H1 (cell line): Measurements from ENCODE around the gene KLF18. TPM values are rescaled to one million over a fixed set of nuclear protein-coding genes. Genes with fewer than 3 reads are reported as not detected.

ENCODE experiments used
- CTCF ChIA-PET: fragments of 300-600 bp; sonication (Branson Sonifier 250); formaldehyde crosslinking; loops from one replicate; lab custom pipeline; 2021; ENCODE audit not compliant: partially characterized antibody; lab: Charles Lee
- POLR2A ChIA-PET: fragments of 300-600 bp; sonication (Branson Sonifier 250); formaldehyde crosslinking; loops from one replicate; lab custom pipeline; 2021; ENCODE audit warnings: inconsistent platforms; ENCODE audit not compliant: partially characterized antibody; lab: Charles Lee
- DNase-seq, 2 experiments: peaks; one replicate each; pipeline versions ENCODE4 v3.0.0 to v3.0.0-alpha.2; 2010 to 2022; ENCODE audit warnings: low spot score in 2 of 2, low read depth in 1 of 2, mixed read lengths in 1 of 2
- FAIRE-seq: peaks from 2 replicates; lab custom pipeline; 2011; peaks lifted over from hg19 to GRCh38; lab: Jason Lieb, UNC
- H2AFZ ChIP-seq: 2 replicates; pipeline ENCODE4 v1.8.1; 2012; ENCODE audit warnings: low read length, inconsistent platforms
- H2AK5ac ChIP-seq: 2 replicates; pipeline ENCODE4 v1.6.1; 2013; ENCODE audit warnings: low read depth, low read length
- H2BK120ac ChIP-seq: replicated peaks from 2 replicates; pipeline ENCODE3; 2013; ENCODE audit warnings: low read depth, low read length, inconsistent platforms
- H2BK12ac ChIP-seq: 2 replicates; pipeline ENCODE4 v1.6.1; 2013; ENCODE audit warnings: low read depth, low read length
- H2BK15ac ChIP-seq: 2 replicates; pipeline ENCODE4 v1.6.1; 2013; ENCODE audit warnings: low read length
- H2BK20ac ChIP-seq: 2 replicates; pipeline ENCODE4 v1.6.1; 2013; ENCODE audit warnings: low read length
- H2BK5ac ChIP-seq: 2 replicates; pipeline ENCODE4 v1.6.1; 2013; ENCODE audit warnings: low read depth, low read length
- H3K14ac ChIP-seq: 2 replicates; pipeline ENCODE4 v1.6.1; 2013; ENCODE audit warnings: inconsistent platforms; ENCODE audit not compliant: insufficient read length
- H3K18ac ChIP-seq: 2 replicates; pipeline ENCODE4 v1.6.1; 2013; ENCODE audit warnings: low read length; ENCODE audit errors: extremely low read depth
- H3K23ac ChIP-seq: 2 replicates; pipeline ENCODE4 v1.6.1; 2013; ENCODE audit warnings: inconsistent platforms; ENCODE audit not compliant: insufficient read length
- H3K23me2 ChIP-seq: 2 replicates; pipeline ENCODE4 v1.6.1; 2013; ENCODE audit warnings: low read depth, low read length
- H3K27ac ChIP-seq: 2 replicates; pipeline ENCODE4 v1.6.1; 2011; ENCODE audit warnings: low read depth, low read length, inconsistent platforms
- H3K27me3 ChIP-seq, 4 experiments: replicated peaks in 1 of 4; 1 replicate in 1 of 4; 2 replicates in 3 of 4; pipeline versions ENCODE4 v1.6.1 to v1.8.1; 2011 to 2013; ENCODE audit warnings: low read length in 3 of 4, mild to moderate bottlenecking in 3 of 4, inconsistent platforms in 2 of 4, mixed read lengths in 2 of 4, moderate library complexity in 1 of 4; ENCODE audit not compliant: control insufficient read depth in 3 of 4, insufficient read depth in 3 of 4; ENCODE audit errors: extremely low read depth in 1 of 4
- H3K36me3 ChIP-seq, 4 experiments: 2 replicates each; pipeline versions ENCODE4 v1.6.1 to v1.8.1; 2011 to 2013; ENCODE audit warnings: mild to moderate bottlenecking in 4 of 4, low read length in 3 of 4, moderate library complexity in 2 of 4, control low read depth in 1 of 4, inconsistent platforms in 1 of 4; ENCODE audit not compliant: insufficient read depth in 4 of 4, control insufficient read depth in 2 of 4
- H3K4ac ChIP-seq: replicated peaks from 2 replicates; pipeline ENCODE3; 2013; ENCODE audit warnings: low read length, low read depth, mixed read lengths, inconsistent platforms; ENCODE audit not compliant: insufficient read length
- H3K4me1 ChIP-seq, 4 experiments: replicated peaks in 1 of 4; 1 replicate in 1 of 4; 2 replicates in 3 of 4; pipeline versions ENCODE4 v1.6.1 to v1.8.1; 2011 to 2013; ENCODE audit warnings: low read length in 3 of 4, inconsistent platforms in 2 of 4, mixed read lengths in 1 of 4; ENCODE audit not compliant: insufficient read depth in 4 of 4, control insufficient read depth in 3 of 4
- H3K4me2 ChIP-seq, 2 experiments: 2 replicates each; pipeline versions ENCODE4 v1.6.1 to v1.8.1; 2011 to 2013; ENCODE audit warnings: low read depth in 2 of 2, low read length in 2 of 2, control low read depth in 1 of 2, inconsistent platforms in 1 of 2, mild to moderate bottlenecking in 1 of 2; ENCODE audit not compliant: insufficient read depth in 1 of 2
- H3K4me3 ChIP-seq, 4 experiments: fragments of 200-600, 300-600 bp in 1 of 4; sonication (generic), shearing (Covaris generic), sonication (Bioruptor Twin) in 1 of 4; 2 replicates each; pipeline versions ENCODE4 v1.5.1 to v1.8.1; 2011 to 2016; ENCODE audit warnings: low read length in 4 of 4, low read depth in 3 of 4, control low read depth in 2 of 4, inconsistent platforms in 2 of 4, mild to moderate bottlenecking in 2 of 4, mixed read lengths in 1 of 4, moderate library complexity in 1 of 4; ENCODE audit not compliant: insufficient read depth in 2 of 4; ENCODE audit errors: extremely low read depth in 1 of 4
- H3K56ac ChIP-seq: replicated peaks from 2 replicates; pipeline ENCODE3; 2013; ENCODE audit warnings: low read depth, mild to moderate bottlenecking, mixed read lengths, low read length, inconsistent platforms; ENCODE audit not compliant: insufficient read length
- H3K79me1 ChIP-seq: 2 replicates; pipeline ENCODE4 v1.6.1; 2013; ENCODE audit warnings: low read depth, low read length, control low read depth
- H3K79me2 ChIP-seq, 2 experiments: 2 replicates each; pipeline versions ENCODE4 v1.6.1 to v1.8.1; 2012 to 2013; ENCODE audit warnings: low read length in 2 of 2, mild to moderate bottlenecking in 2 of 2, inconsistent platforms in 1 of 2; ENCODE audit not compliant: insufficient read depth in 2 of 2, control insufficient read depth in 1 of 2
- H3K9ac ChIP-seq, 4 experiments: replicated peaks in 1 of 4; 1 replicate in 1 of 4; 2 replicates in 3 of 4; pipeline versions ENCODE4 v1.6.1 to v1.8.1; 2011 to 2013; ENCODE audit warnings: low read depth in 3 of 4, low read length in 3 of 4, control low read depth in 2 of 4, mild to moderate bottlenecking in 2 of 4, moderate library complexity in 2 of 4, inconsistent platforms in 1 of 4; ENCODE audit errors: extremely low read depth in 1 of 4
- H3K9me3 ChIP-seq, 2 experiments: 2 replicates each; pipeline versions ENCODE4 v1.6.1 to v1.8.1; 2012 to 2013; ENCODE audit warnings: mild to moderate bottlenecking in 2 of 2, moderate library complexity in 2 of 2, control low read depth in 1 of 2, inconsistent platforms in 1 of 2, low read depth in 1 of 2, low read length in 1 of 2, mixed read lengths in 1 of 2; ENCODE audit not compliant: insufficient read depth in 2 of 2
- H4K20me1 ChIP-seq, 2 experiments: replicated peaks in 1 of 2; 2 replicates each; pipeline versions ENCODE3 to v1.8.1; 2011 to 2013; ENCODE audit warnings: inconsistent platforms in 2 of 2, low read length in 2 of 2, mild to moderate bottlenecking in 1 of 2; ENCODE audit not compliant: insufficient read depth in 2 of 2, control insufficient read depth in 1 of 2
- H4K5ac ChIP-seq: 2 replicates; pipeline ENCODE4 v1.6.1; 2013; ENCODE audit warnings: low read length, low read depth, mixed read lengths, inconsistent platforms; ENCODE audit not compliant: insufficient read length
- H4K8ac ChIP-seq: 2 replicates; pipeline ENCODE4 v1.8.0; 2013; ENCODE audit warnings: mild to moderate bottlenecking, moderate library complexity, low read length, inconsistent platforms; ENCODE audit not compliant: insufficient read depth; ENCODE audit errors: extremely low read depth
- H4K91ac ChIP-seq: replicated peaks from 2 replicates; pipeline ENCODE3; 2013; ENCODE audit warnings: low read length, mixed read lengths, inconsistent platforms; ENCODE audit not compliant: insufficient read length
- BACH1 ChIP-seq: IDR thresholded peaks from 2 replicates; pipeline ENCODE4 v1.6.1; 2012; ENCODE audit warnings: low read length, improper control_type of control experiment
- CREB1 ChIP-seq: IDR thresholded peaks from 2 replicates; pipeline ENCODE4 v1.6.1; 2012; ENCODE audit warnings: inconsistent platforms
- POU5F1 ChIP-seq: IDR thresholded peaks from 2 replicates; pipeline ENCODE4 v1.6.1; 2011; ENCODE audit warnings: low read depth, mild to moderate bottlenecking, low read length, moderate library complexity
- RBBP5 ChIP-seq: IDR thresholded peaks from 2 replicates; pipeline ENCODE4 v1.7.1; 2012; ENCODE audit warnings: low read depth, mild to moderate bottlenecking, inconsistent platforms, low read length, moderate library complexity, borderline replicate concordance
- RXRA ChIP-seq: IDR thresholded peaks from 2 replicates; pipeline ENCODE4 v1.6.1; 2011; ENCODE audit warnings: low read depth, mild to moderate bottlenecking, low read length, moderate library complexity; ENCODE audit not compliant: insufficient read depth
- SAP30 ChIP-seq: fragments of 300-600 bp; sonication (generic); IDR thresholded peaks from 2 replicates; pipeline ENCODE4 v1.7.1; 2012; ENCODE audit warnings: low read length, moderate library complexity, mild to moderate bottlenecking, inconsistent platforms; ENCODE audit not compliant: insufficient read depth, insufficient replicate concordance
- SRF ChIP-seq: IDR thresholded peaks from 2 replicates; pipeline ENCODE4 v1.6.1; 2011; ENCODE audit warnings: mild to moderate bottlenecking, low read depth, low read length, moderate library complexity
- WGBS, 2 experiments: shearing (Covaris generic) in 1 of 2; methylation state at CpG; one replicate each; pipeline versions ENCODE4 v1.1.6 to v1.1.7; 2013 to 2015; ENCODE audit warnings: low lambda C conversion rate in 2 of 2, mixed read lengths in 2 of 2, inconsistent platforms in 1 of 2, low coverage in 1 of 2, missing lambda C conversion rate in 1 of 2; ENCODE audit not compliant: insufficient replicate concordance in 2 of 2, insufficient coverage in 1 of 2, insufficient read length in 1 of 2; ENCODE audit errors: extremely low coverage in 1 of 2, missing lambda C conversion rate in 1 of 2; 5-methylcytosine and 5-hydroxymethylcytosine counted together
- polyA plus RNA-seq, 7 experiments: library from polyadenylated mRNA; depleted of rRNA in 3 of 7; stranded (reverse) in 5 of 7; unstranded in 2 of 7; fragments of >200 nt in 5 of 7; fragments of 200-250 nt in 2 of 7; gene quantifications; 1 replicate in 5 of 7; 2 replicates in 1 of 7; 4 replicates in 1 of 7; pipeline versions ENCODE4 v1.2.1 to v1.2.3, GENCODE V29; 2011 to 2013; ENCODE audit warnings: missing spikeins in 2 of 7, mixed read lengths in 2 of 7
- total RNA-seq: library from RNA; stranded (reverse); fragmentation: NEBNext Ultra II Directional; extraction: Animal tissue kit (Norgen Biotek cat#: 25700); gene quantifications from 2 replicates; pipeline ENCODE4 v1.2.1, GENCODE V29; 2021

KLF18 gene
- total and polyA plus RNA-seq, 2 of the 8 experiments (the other 6 are each of a cell fraction or from before 2014, with no cell fraction given) = 0.09 to 0.15 TPM

- FAIRE-seq = no peak
- Histone ChIP-seq H3K23me2 (no peaks in the 10 kb centered on the region), H3K27ac (no peak overlapping the region), H2BK5ac (no peak overlapping the region)
- TF ChIP-seq CREB1 (no peak), SRF (no peak), SAP30 (no peak), RXRA (no peak), POU5F1 (no peak), BACH1 (no peak), RBBP5 (no peak)
- TF ChIP-seq, all 59 proteins: peak for 0
- H2BK12ac ChIP-seq = no peak overlapping the region
- H3K18ac ChIP-seq = no peak overlapping the region
- no peaks in the 10 kb centered on the region for H3K9me3 ChIP-seq
- no peak for DNase-seq
- H3K56ac ChIP-seq = no peak overlapping the region
- H4K8ac ChIP-seq = no peak overlapping the region
- 87% methylated on average over 1 of the region's 1 CpG; no CpG with 5 or more reads in 1 of the 2 experiments for WGBS, 2 experiments
- no peak overlapping the region for H4K91ac ChIP-seq
- H3K27me3 ChIP-seq = no peaks in the 10 kb centered on the region
- no peak overlapping the region for H3K4me3 ChIP-seq
- H2BK120ac ChIP-seq = no peak overlapping the region
- H3K4ac ChIP-seq = no peak overlapping the region
- no peak overlapping the region for H3K4me2 ChIP-seq
- no peaks in the 10 kb centered on the region for H4K20me1 ChIP-seq
- no peaks in the 10 kb centered on the region for H3K36me3 ChIP-seq
- no peak overlapping the region for H2BK20ac ChIP-seq
- ChIA-PET POLR2A (interaction anchor here (2.0 kb wide), 1 partner anchor 12 kb away, joined by 4 read pairs; no protein-coding TSS in a partner anchor), CTCF (interaction anchor here (2.4 kb wide), 1 partner anchor 12 kb away, joined by 10 read pairs; no protein-coding TSS in a partner anchor)
- H3K9ac ChIP-seq = no peak overlapping the region
- H2BK15ac ChIP-seq = no peak overlapping the region
- H2AFZ ChIP-seq = no peak overlapping the region
- H3K79me2 ChIP-seq = no peaks in the 10 kb centered on the region
- peaks cover 0 to 5% (median 0%) of the 10 kb centered on the region in 4 experiments; a peak in 1 of 7 replicates for H3K4me1 ChIP-seq
- no peak overlapping the region for H3K23ac ChIP-seq
- H4K5ac ChIP-seq = no peak overlapping the region
- H3K14ac ChIP-seq = no peak overlapping the region
- H2AK5ac ChIP-seq = no peak overlapping the region
- H3K79me1 ChIP-seq = no peaks in the 10 kb centered on the region
Observed at GRCh38 chr1:44157903-44158302, 16.5 kb upstream of the KLF18 start.
